Ovary (tissue), 3 donors: Measurements from ENCODE around the gene ADGRB2.

ENCODE experiments used
- CTCF ChIP-seq, 3 donors: fragments of 450-650 bp in 2 of 3; fragments of 200-600 bp in 1 of 3; IDR thresholded peaks; one replicate each; pipeline versions ENCODE4 v1.5.1 to v1.8.0; 2016 to 2022; ENCODE audit warnings: antibody characterized with exemption in 3 of 3, mild to moderate bottlenecking in 1 of 3
- EP300 ChIP-seq: sonication (generic); formaldehyde crosslinking; IDR thresholded peaks from one replicate; pipeline ENCODE4 v1.6.1; 2017; ENCODE audit warnings: antibody characterized with exemption
- POLR2A ChIP-seq: fragments of 450-650 bp; IDR thresholded peaks from one replicate; pipeline ENCODE4 v1.6.1; 2017; ENCODE audit warnings: antibody characterized with exemption, mild to moderate bottlenecking, moderate library complexity
- donor health status: DM: no; HTN: no; CAD: no.

DNA sequence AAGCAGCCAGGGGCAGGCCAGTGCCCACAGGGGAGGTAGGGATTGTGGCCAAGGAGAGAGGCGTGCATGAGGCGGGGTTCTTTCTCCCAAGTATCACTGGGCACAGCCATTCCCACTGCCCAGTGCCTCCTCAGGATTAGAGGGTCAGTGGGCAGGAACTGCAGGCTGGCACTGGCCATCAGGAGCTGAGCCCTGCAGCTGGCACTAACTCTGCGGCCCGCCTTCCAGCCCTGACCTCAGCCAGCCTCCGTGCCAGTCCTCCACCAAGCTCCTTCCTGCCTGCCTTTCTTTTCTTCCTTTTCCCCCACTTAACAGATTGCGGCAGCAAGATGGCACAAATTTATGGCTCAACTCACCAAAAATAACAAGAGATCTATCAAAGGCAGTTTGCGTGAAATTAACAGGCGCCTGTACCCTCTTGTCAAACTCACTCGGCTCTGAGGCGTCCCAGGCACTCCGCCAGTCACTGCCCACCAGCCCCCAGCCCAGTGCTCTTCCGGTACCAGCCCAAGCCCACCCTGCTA is 11.1 kb downstream of the ADGRB2 start:
- TF ChIP-seq CTCF (IDR thresholded peaks at IDR 0.05) (no peak), POLR2A (no peak), EP300 (no peak)
